SK-N-SH (cell line): ENCODE results near the gene SLC8B1.

Experiments
- ELF1 ChIP-seq: IDR thresholded peaks from 2 replicates; pipeline ENCODE4 v1.4.0; 2012
- EP300 ChIP-seq, 2 experiments: IDR thresholded peaks; 2 replicates each; pipeline versions ENCODE4 v1.4.0 to v1.6.1; 2012; ENCODE audit warnings: borderline replicate concordance in 1 of 2, low read depth in 1 of 2, low read length in 1 of 2
- FOXM1 ChIP-seq: IDR thresholded peaks from 2 replicates; pipeline ENCODE4 v1.4.0; 2012; ENCODE audit warnings: low read depth, mild to moderate bottlenecking
- MAX ChIP-seq: IDR thresholded peaks from 2 replicates; pipeline ENCODE4 v1.4.0; 2012; ENCODE audit warnings: low read depth
- PBX3 ChIP-seq: IDR thresholded peaks from 2 replicates; pipeline ENCODE4; 2012
- POLR2AphosphoS5 ChIP-seq: IDR thresholded peaks from 2 replicates; pipeline ENCODE4 v1.6.1; 2012; ENCODE audit warnings: low read depth, low read length
- RAD21 ChIP-seq: IDR thresholded peaks from 2 replicates; pipeline ENCODE4 v1.6.1; 2012; ENCODE audit warnings: mild to moderate bottlenecking, low read length
- REST ChIP-seq: IDR thresholded peaks from 2 replicates; pipeline ENCODE4 v1.6.1; 2012; ENCODE audit warnings: mild to moderate bottlenecking, low read depth, low read length, moderate library complexity
- USF1 ChIP-seq: IDR thresholded peaks from 2 replicates; pipeline ENCODE4 v1.4.0; 2012; ENCODE audit warnings: low read depth, borderline replicate concordance
- TF ChIP-seq, protein P1 (sequence below): fragments of 200-600 bp; sonication (generic); IDR thresholded peaks from 2 replicates; pipeline ENCODE4 v1.6.1; 2017; ENCODE audit warnings: antibody characterized with exemption, mild to moderate bottlenecking, moderate library complexity

GRCh38 chr12:113320401-113320800 is 14.5 kb downstream of the SLC8B1 start:
- TF ChIP-seq, protein P1, sequence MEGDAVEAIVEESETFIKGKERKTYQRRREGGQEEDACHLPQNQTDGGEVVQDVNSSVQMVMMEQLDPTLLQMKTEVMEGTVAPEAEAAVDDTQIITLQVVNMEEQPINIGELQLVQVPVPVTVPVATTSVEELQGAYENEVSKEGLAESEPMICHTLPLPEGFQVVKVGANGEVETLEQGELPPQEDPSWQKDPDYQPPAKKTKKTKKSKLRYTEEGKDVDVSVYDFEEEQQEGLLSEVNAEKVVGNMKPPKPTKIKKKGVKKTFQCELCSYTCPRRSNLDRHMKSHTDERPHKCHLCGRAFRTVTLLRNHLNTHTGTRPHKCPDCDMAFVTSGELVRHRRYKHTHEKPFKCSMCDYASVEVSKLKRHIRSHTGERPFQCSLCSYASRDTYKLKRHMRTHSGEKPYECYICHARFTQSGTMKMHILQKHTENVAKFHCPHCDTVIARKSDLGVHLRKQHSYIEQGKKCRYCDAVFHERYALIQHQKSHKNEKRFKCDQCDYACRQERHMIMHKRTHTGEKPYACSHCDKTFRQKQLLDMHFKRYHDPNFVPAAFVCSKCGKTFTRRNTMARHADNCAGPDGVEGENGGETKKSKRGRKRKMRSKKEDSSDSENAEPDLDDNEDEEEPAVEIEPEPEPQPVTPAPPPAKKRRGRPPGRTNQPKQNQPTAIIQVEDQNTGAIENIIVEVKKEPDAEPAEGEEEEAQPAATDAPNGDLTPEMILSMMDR = no peak
- no peak for TF ChIP-seq USF1
- TF ChIP-seq EP300 (IDR thresholded peaks at IDR 0.05; ENCODE audit: borderline replicate concordance in 1 of 2, low read depth in 1 of 2, low read length in 1 of 2) = no peak
- TF ChIP-seq PBX3 = no peak
- TF ChIP-seq REST = no peak
- TF ChIP-seq MAX = no peak
- TF ChIP-seq RAD21 = no peak
- no peak for TF ChIP-seq POLR2AphosphoS5
- TF ChIP-seq FOXM1 = no peak
- TF ChIP-seq ELF1 = no peak
